GM18861 (cell line): ENCODE results near the gene CREM.

Source experiments
- ATAC-seq: cut with Tn5 transposase; IDR thresholded peaks from one replicate; pipeline ENCODE4 v1.9.1; 2021; ENCODE audit not compliant: unreplicated experiment

Gene CREM

GRCh38 chr10:35262436-35262835 is 135.8 kb downstream of the CREM start:
- no peak for ATAC-seq
